B cell (primary cell): ENCODE measurements around the gene ATP6V1G2. TPM values are rescaled to one million over a fixed set of nuclear protein-coding genes. Genes with fewer than 3 reads are reported as not detected.

Experiments
- ATAC-seq: fragments of 200-7000 bp; cut with Tn5 transposase; one replicate; pipeline ENCODE4 v1.10.0; 2021; ENCODE audit warnings: low read depth, mild to moderate bottlenecking, moderate number of reproducible peaks, moderate library complexity
- CTCF ChIA-PET: fragments of 350-600 bp; sonication (Branson Sonifier 250); formaldehyde crosslinking; loops from one replicate; lab custom pipeline; 2021; ENCODE audit warnings: antibody characterized with exemption, inconsistent platforms; lab: Charles Lee
- POLR2A ChIA-PET: fragments of 350-600 bp; sonication (Branson Sonifier 250); formaldehyde crosslinking; loops from one replicate; lab custom pipeline; 2021; ENCODE audit warnings: antibody characterized with exemption; lab: Charles Lee
- DNase-seq: peaks from one replicate; pipeline ENCODE4 v3.0.0; 2013
- H2AFZ ChIP-seq: 2 replicates; pipeline ENCODE4 v1.6.1; 2012; ENCODE audit warnings: mild to moderate bottlenecking, low read depth, low read length; ENCODE audit not compliant: insufficient read depth, poor library complexity, severe bottlenecking
- H3K27ac ChIP-seq, 2 donors: 1 replicate in 1 of 2; 2 replicates in 1 of 2; pipeline ENCODE4 v1.5.1; 2012 to 2013; ENCODE audit warnings: low read length in 2 of 2, mild to moderate bottlenecking in 2 of 2, moderate library complexity in 1 of 2
- H3K27me3 ChIP-seq, 4 experiments: fragments of 200-600 bp in 1 of 4; sonication (generic) in 1 of 4; replicated peaks in 1 of 4; 1 replicate in 2 of 4; 2 replicates in 2 of 4; pipeline versions ENCODE4 v1.6.1 to v1.7.0; 2013 to 2016; ENCODE audit warnings: low read length in 3 of 4, mild to moderate bottlenecking in 2 of 4, mixed read lengths in 1 of 4, moderate library complexity in 1 of 4; ENCODE audit not compliant: insufficient read depth in 4 of 4, control insufficient read depth in 3 of 4; ENCODE audit errors: control extremely low read depth in 1 of 4
- H3K36me3 ChIP-seq, 2 experiments: replicated peaks in 1 of 2; 1 replicate in 1 of 2; 2 replicates in 1 of 2; pipeline versions ENCODE4 v1.6.1 to v1.7.1; 2013; ENCODE audit warnings: low read length in 1 of 2; ENCODE audit not compliant: insufficient read depth in 2 of 2, control insufficient read depth in 1 of 2; ENCODE audit errors: control extremely low read depth in 1 of 2, extremely low read depth in 1 of 2
- H3K4me1 ChIP-seq, 2 donors: fragments of 200-600 bp in 1 of 2; sonication (generic) in 1 of 2; 1 replicate in 1 of 2; 2 replicates in 1 of 2; pipeline versions ENCODE4 v1.5.1 to v1.6.1; 2013 to 2017; ENCODE audit warnings: low read length in 2 of 2; ENCODE audit not compliant: control insufficient read depth in 2 of 2, insufficient read depth in 2 of 2
- H3K4me2 ChIP-seq: replicated peaks from 2 replicates; pipeline ENCODE3; 2012; ENCODE audit warnings: mild to moderate bottlenecking, low read depth, low read length; ENCODE audit not compliant: poor library complexity, severe bottlenecking
- H3K4me3 ChIP-seq, 5 experiments: fragments of 200-600 bp in 1 of 5; sonication (generic) in 1 of 5; 1 replicate in 3 of 5; 2 replicates in 2 of 5; pipeline versions ENCODE4 v1.5.1 to v1.7.0; 2011 to 2016; ENCODE audit warnings: low read length in 4 of 5, mild to moderate bottlenecking in 4 of 5, low read depth in 2 of 5, control low read depth in 1 of 5, moderate library complexity in 1 of 5; ENCODE audit not compliant: insufficient read depth in 1 of 5; ENCODE audit errors: control extremely low read depth in 1 of 5, extremely low read depth in 1 of 5
- H3K79me2 ChIP-seq: fragments of 200-600 bp; sonication (generic); one replicate; pipeline ENCODE4 v1.6.0; 2016; ENCODE audit warnings: low read length; ENCODE audit not compliant: control insufficient read depth, insufficient read depth
- H3K9ac ChIP-seq: fragments of 200-600 bp; sonication (generic); 2 replicates; pipeline ENCODE4 v1.6.1; 2017; ENCODE audit warnings: mild to moderate bottlenecking, low read length, moderate library complexity
- H3K9me3 ChIP-seq, 3 donors: one replicate each; pipeline versions ENCODE4 v1.6.1 to v1.7.1; 2013; ENCODE audit warnings: low read length in 2 of 3; ENCODE audit not compliant: control insufficient read depth in 2 of 3, insufficient read depth in 1 of 3; ENCODE audit errors: control extremely low read depth in 1 of 3
- H4K20me1 ChIP-seq: 2 replicates; pipeline ENCODE4 v1.6.0; 2012; ENCODE audit warnings: mild to moderate bottlenecking, low read length; ENCODE audit not compliant: insufficient read depth, control insufficient read depth, poor library complexity, severe bottlenecking
- H3K27ac Mint-ChIP-seq: one replicate; pipeline ENCODE4 v1.8.0; 2021; ENCODE audit warnings: mixed read lengths
- H3K27me3 Mint-ChIP-seq: one replicate; pipeline ENCODE4 v1.8.0; 2021; ENCODE audit warnings: mixed read lengths
- H3K4me1 Mint-ChIP-seq: one replicate; pipeline ENCODE4 v1.8.0; 2021; ENCODE audit warnings: mixed read lengths
- H3K4me3 Mint-ChIP-seq: one replicate; pipeline ENCODE4 v1.8.0; 2021; ENCODE audit warnings: mixed read lengths
- H3K9me3 Mint-ChIP-seq: one replicate; pipeline ENCODE4 v1.8.0; 2022; ENCODE audit warnings: mixed read lengths; ENCODE audit not compliant: insufficient read depth
- EZH2 ChIP-seq: IDR thresholded peaks from 2 replicates; pipeline ENCODE4 v1.6.1; 2012; ENCODE audit warnings: borderline replicate concordance, low read depth, mild to moderate bottlenecking, moderate library complexity, low read length; ENCODE audit not compliant: insufficient read depth, poor library complexity, severe bottlenecking
- WGBS: methylation state at CpG from one replicate; pipeline ENCODE4 v1.1.5; 2013; ENCODE audit warnings: missing lambda C conversion rate; ENCODE audit not compliant: insufficient coverage; 5-methylcytosine and 5-hydroxymethylcytosine counted together
- intact Hi-C: fragments of 100-400 bp; cut with micrococcal nuclease; formaldehyde crosslinking; loops from one replicate; pipeline ENCODE4 v1.10.0; 2022
- polyA plus RNA-seq: library from polyadenylated mRNA; depleted of rRNA; stranded (reverse); fragments of >200 nt; gene quantifications from 2 replicates; pipeline ENCODE4 v1.2.3, GENCODE V29; 2012
- total RNA-seq, 2 donors: library from RNA; stranded (reverse); fragments of 120-200 nt in 1 of 2; gene quantifications; 1 replicate in 1 of 2; 2 replicates in 1 of 2; pipeline versions ENCODE4 v1.2.3 to v1.2.4, GENCODE V29; 2013 to 2022
- TF ChIP-seq, protein P1 (sequence below): fragments of 200-600 bp; IDR thresholded peaks from one replicate; pipeline ENCODE4 v1.8.0; 2022; ENCODE audit warnings: antibody characterized with exemption, mild to moderate bottlenecking

The ATP6V1G2 gene
- total and polyA plus RNA-seq, 2 donors (not counting 1 experiment from before 2014, with no cell fraction given): 3.3 to 4.5 TPM

DNA sequence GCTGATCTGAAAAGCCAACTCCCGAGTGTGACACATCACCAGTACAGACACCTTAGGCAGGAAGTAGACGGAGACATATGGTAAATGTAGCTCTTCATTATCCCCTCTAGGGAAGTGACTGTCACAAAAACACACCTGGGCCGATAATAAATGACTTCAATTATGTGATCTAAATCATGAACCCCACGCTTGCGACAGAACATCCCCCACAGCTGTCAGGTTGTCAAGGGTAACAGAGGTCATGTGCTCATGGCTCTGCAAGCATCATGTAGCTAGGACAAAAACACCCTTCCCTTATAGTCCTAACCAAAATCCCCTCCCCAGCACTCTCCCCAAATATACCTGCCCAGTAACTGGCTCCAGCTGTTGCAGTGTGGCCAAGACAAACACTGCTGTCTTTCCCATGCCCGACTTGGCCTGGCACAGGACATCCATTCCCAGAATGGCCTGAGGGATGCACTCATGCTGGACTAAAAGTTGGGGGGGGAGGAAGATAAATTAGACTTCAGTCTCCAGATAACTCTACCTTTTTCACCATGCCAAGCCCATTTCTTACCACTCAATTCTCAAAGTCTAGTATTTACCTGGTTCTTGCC, 7.5 kb downstream of the ATP6V1G2 start:
- WGBS: 96% methylated on average over 3 of the region's 6 CpGs
- ChIA-PET POLR2A (no interaction called here), CTCF (interaction anchor here (0.5 to 0.9 kb wide), 4 partner anchors 12 to 368 kb away, joined by 3 read pairs; no protein-coding TSS in a partner anchor)
- H3K36me3 ChIP-seq: peaks cover 4 to 67% of the 10 kb centered on the region in 2 experiments
- no peak overlapping the region for H3K4me3 ChIP-seq
- H3K4me2 ChIP-seq: peak overlapping the region; percentile 37
- no peak for DNase-seq
- intact Hi-C loops: no loop called here
- H3K79me2 ChIP-seq: peaks cover 57% of the 10 kb centered on the region
- H3K9me3 Mint-ChIP-seq: no peaks in the 10 kb centered on the region
- peaks cover 30 to 36% of the 10 kb centered on the region in 2 donors for H3K4me1 ChIP-seq
- H3K4me3 Mint-ChIP-seq: peak overlapping the region; percentile 40
- no peaks in the 10 kb centered on the region for H3K27me3 Mint-ChIP-seq
- H2AFZ ChIP-seq: no peak overlapping the region
- TF ChIP-seq, protein P1, sequence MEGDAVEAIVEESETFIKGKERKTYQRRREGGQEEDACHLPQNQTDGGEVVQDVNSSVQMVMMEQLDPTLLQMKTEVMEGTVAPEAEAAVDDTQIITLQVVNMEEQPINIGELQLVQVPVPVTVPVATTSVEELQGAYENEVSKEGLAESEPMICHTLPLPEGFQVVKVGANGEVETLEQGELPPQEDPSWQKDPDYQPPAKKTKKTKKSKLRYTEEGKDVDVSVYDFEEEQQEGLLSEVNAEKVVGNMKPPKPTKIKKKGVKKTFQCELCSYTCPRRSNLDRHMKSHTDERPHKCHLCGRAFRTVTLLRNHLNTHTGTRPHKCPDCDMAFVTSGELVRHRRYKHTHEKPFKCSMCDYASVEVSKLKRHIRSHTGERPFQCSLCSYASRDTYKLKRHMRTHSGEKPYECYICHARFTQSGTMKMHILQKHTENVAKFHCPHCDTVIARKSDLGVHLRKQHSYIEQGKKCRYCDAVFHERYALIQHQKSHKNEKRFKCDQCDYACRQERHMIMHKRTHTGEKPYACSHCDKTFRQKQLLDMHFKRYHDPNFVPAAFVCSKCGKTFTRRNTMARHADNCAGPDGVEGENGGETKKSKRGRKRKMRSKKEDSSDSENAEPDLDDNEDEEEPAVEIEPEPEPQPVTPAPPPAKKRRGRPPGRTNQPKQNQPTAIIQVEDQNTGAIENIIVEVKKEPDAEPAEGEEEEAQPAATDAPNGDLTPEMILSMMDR: no peak
- no peak for TF ChIP-seq EZH2
- H3K9me3 ChIP-seq: no peaks in the 10 kb centered on the region
- peaks cover 64% of the 10 kb centered on the region for H4K20me1 ChIP-seq
- peaks cover 47% of the 10 kb centered on the region for H3K4me1 Mint-ChIP-seq
- H3K27me3 ChIP-seq: no peaks in the 10 kb centered on the region
- H3K27ac Mint-ChIP-seq: peak overlapping the region; percentile 20
- no peak overlapping the region for H3K9ac ChIP-seq
- no peak for ATAC-seq
- peak overlapping the region in 1 of 2 donors; percentile 46 for H3K27ac ChIP-seq

DNA sequence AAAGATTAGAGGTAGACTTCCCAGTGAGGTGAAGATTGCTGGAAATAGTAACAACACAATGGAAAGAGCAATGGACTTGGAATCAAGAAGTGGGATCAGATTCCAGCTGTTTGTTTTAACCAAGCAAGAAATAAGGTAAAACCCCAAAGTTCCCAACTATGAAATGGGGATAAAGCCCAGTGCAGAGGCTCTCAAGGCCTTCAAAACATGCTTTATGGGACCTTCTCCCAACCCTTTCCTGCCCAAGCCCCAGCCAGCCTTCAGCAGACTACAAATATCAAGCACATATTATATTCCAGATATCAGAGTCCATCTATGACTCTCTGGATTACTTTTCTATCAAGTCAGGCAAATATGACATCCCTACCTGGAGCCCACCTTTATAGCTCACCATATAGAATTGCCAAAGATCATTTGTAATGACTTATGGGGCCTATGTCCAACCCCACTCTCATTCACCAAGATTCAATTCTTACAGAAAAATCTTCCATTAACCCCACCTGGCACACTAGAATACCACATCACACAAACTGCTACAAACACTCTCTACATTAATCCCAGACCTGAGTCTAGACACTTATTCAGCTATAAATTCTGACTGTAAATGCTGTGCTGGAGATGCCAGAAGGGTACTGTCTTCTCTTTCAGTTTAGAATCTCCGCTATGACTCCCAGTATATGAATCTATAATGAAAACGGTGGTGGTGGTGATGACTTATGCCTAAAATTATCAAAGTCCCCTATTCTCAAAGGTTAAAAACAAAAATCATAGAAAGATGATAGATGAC, 10.7 kb downstream of the ATP6V1G2 start:
- Histone ChIP-seq H3K27me3 (no peaks in the 10 kb centered on the region), H3K27ac (no peak overlapping the region), H3K4me3 (no peak overlapping the region), H4K20me1 (peaks cover 90% of the 10 kb centered on the region), H3K79me2 (peaks cover 46% of the 10 kb centered on the region), H3K4me2 (no peak overlapping the region), H3K36me3 (peaks cover 4 to 97% of the 10 kb centered on the region in 2 experiments), H3K4me1 (peaks cover 21 to 25% of the 10 kb centered on the region in 2 donors), H3K9ac (no peak overlapping the region), H3K9me3 (no peaks in the 10 kb centered on the region), H2AFZ (no peak overlapping the region)
- CTCF ChIA-PET: interaction anchor here (0.6 kb wide), 1 partner anchor 63 kb away, joined by 3 read pairs; no protein-coding TSS in a partner anchor
- intact Hi-C loops: no loop called here
- DNase-seq (no peak), ATAC-seq (no peak)
- WGBS: no CpG with 5 or more reads among the region's 2 CpGs
- Mint-ChIP-seq H3K27me3 (no peaks in the 10 kb centered on the region), H3K27ac (no peak overlapping the region), H3K9me3 (no peaks in the 10 kb centered on the region), H3K4me1 (peaks cover 40% of the 10 kb centered on the region), H3K4me3 (no peak overlapping the region)
- no peak for TF ChIP-seq EZH2
- TF ChIP-seq, protein P1: no peak
- POLR2A ChIA-PET: no interaction called here
